HCT116 (cell line): ENCODE data around the gene GRIN2A. TPM values are rescaled to one million over a fixed set of nuclear protein-coding genes. Genes with fewer than 3 reads are reported as not detected.

ENCODE experiments used
- ATAC-seq: fragments of 200-7000 bp; cut with Tn5 transposase; 2 replicates; pipeline ENCODE4 v1.9.1; 2020; ENCODE audit warnings: mild to moderate bottlenecking, moderate library complexity
- BruUV-seq: library from RNA; stranded (reverse); fragments of 400-500 nt; replicated peaks from 2 replicates; lab custom pipeline; 2021; lab: Mats Ljungman, UMichigan
- CTCF ChIA-PET: fragments of 300-600 bp; sonication (Branson Sonifier 250); formaldehyde crosslinking; loops from one replicate; lab custom pipeline; 2021; ENCODE audit warnings: antibody characterized with exemption; lab: Charles Lee
- POLR2A ChIA-PET: fragments of 300-600, 350-600 bp; sonication (Branson Sonifier 250); formaldehyde crosslinking; loops from one replicate; lab custom pipeline; 2021; ENCODE audit warnings: antibody characterized with exemption; lab: Charles Lee
- RAD21 ChIA-PET, 2 experiments: fragments of 300-600 bp; sonication (Branson Sonifier 250); formaldehyde crosslinking; loops; one replicate each; lab custom pipeline; 2023; ENCODE audit warnings: low total read pairs in 2 of 2; ENCODE audit not compliant: uncharacterized antibody in 2 of 2, unreplicated experiment in 2 of 2, low non-redundant PET in 1 of 2; lab: Charles Lee
- DNase-seq: peaks from one replicate; pipeline ENCODE4 v3.0.0-alpha.2; 2010; ENCODE audit warnings: low read depth, low spot score
- H2AFZ ChIP-seq: fragments of 200-600 bp; shearing (Covaris generic), sonication (generic); 2 replicates; pipeline ENCODE4 v1.6.1; 2017; ENCODE audit warnings: low read depth, mixed run types, mixed read lengths, antibody characterized with exemption, low read length; ENCODE audit not compliant: poor library complexity, severe bottlenecking
- H3K27ac ChIP-seq: 2 replicates; pipeline ENCODE4 v1.5.1; 2012; ENCODE audit warnings: low read depth, low read length
- H3K27me3 ChIP-seq: fragments of 200-600 bp; sonication (generic); 2 replicates; pipeline ENCODE4 v1.6.1; 2016; ENCODE audit warnings: mixed run types, low read length, mixed read lengths; ENCODE audit not compliant: insufficient read depth
- H3K36me3 ChIP-seq, 2 experiments: fragments of 200-500 bp in 1 of 2; fragments of 200-600 bp in 1 of 2; sonication (Bioruptor generic) in 1 of 2; sonication (generic) in 1 of 2; 2 replicates each; pipeline versions ENCODE4 v1.5.1 to v1.6.1; 2014 to 2016; ENCODE audit warnings: low read length in 2 of 2, inconsistent platforms in 1 of 2, mixed read lengths in 1 of 2, mixed run types in 1 of 2; ENCODE audit not compliant: insufficient read depth in 2 of 2, control insufficient read depth in 1 of 2
- H3K4me1 ChIP-seq, 2 experiments: fragments of 200-600 bp in 1 of 2; sonication (generic) in 1 of 2; 2 replicates each; pipeline versions ENCODE4 v1.5.1 to v1.6.1; 2012 to 2017; ENCODE audit warnings: low read length in 2 of 2, inconsistent platforms in 1 of 2, mild to moderate bottlenecking in 1 of 2, mixed read lengths in 1 of 2, mixed run types in 1 of 2, moderate library complexity in 1 of 2; ENCODE audit not compliant: insufficient read depth in 2 of 2, control insufficient read depth in 1 of 2
- H3K4me2 ChIP-seq: fragments of 200-600 bp; sonication (generic); 2 replicates; pipeline ENCODE4 v1.6.1; 2017; ENCODE audit warnings: mixed run types, low read length, mixed read lengths
- H3K4me3 ChIP-seq, 2 experiments: fragments of 200-600 bp in 1 of 2; sonication (generic) in 1 of 2; replicated peaks in 1 of 2; 2 replicates each; pipeline ENCODE4 v1.5.1; 2011 to 2016; ENCODE audit warnings: low read length in 2 of 2, control low read depth in 1 of 2, low read depth in 1 of 2, mild to moderate bottlenecking in 1 of 2, mixed read lengths in 1 of 2, mixed run types in 1 of 2
- H3K79me2 ChIP-seq: fragments of 200-600 bp; sonication (generic); 2 replicates; pipeline ENCODE4 v1.6.1; 2017; ENCODE audit warnings: mild to moderate bottlenecking, mixed run types, low read length, moderate library complexity, mixed read lengths; ENCODE audit not compliant: insufficient read depth
- H3K9ac ChIP-seq: fragments of 200-600 bp; sonication (generic); 2 replicates; pipeline ENCODE4 v1.6.1; 2016; ENCODE audit warnings: low read length, mixed read lengths
- H3K9me2 ChIP-seq: fragments of 200-600 bp; sonication (generic), shearing (Covaris generic); 2 replicates; pipeline ENCODE4 v1.6.1; 2017; ENCODE audit warnings: mixed run types, mild to moderate bottlenecking, moderate library complexity; ENCODE audit not compliant: insufficient read depth
- H3K9me3 ChIP-seq, 2 experiments: fragments of 200-500 bp in 1 of 2; fragments of 200-600 bp in 1 of 2; sonication (Bioruptor generic) in 1 of 2; sonication (generic) in 1 of 2; 2 replicates each; pipeline ENCODE4 v1.6.1; 2014 to 2017; ENCODE audit warnings: low read length in 2 of 2, mixed read lengths in 2 of 2, inconsistent platforms in 1 of 2, low read depth in 1 of 2, mild to moderate bottlenecking in 1 of 2, mixed run types in 1 of 2, moderate library complexity in 1 of 2; ENCODE audit not compliant: control insufficient read depth in 1 of 2, insufficient read depth in 1 of 2
- H4K20me1 ChIP-seq: fragments of 200-600 bp; sonication (generic), shearing (Covaris generic); 2 replicates; pipeline ENCODE4 v1.6.1; 2017; ENCODE audit warnings: mixed run types, mild to moderate bottlenecking, moderate library complexity; ENCODE audit not compliant: insufficient read depth
- YY1 ChIP-seq: IDR thresholded peaks from 2 replicates; pipeline ENCODE4 v1.6.1; 2011; ENCODE audit warnings: low read length, low read depth, moderate library complexity, mild to moderate bottlenecking; ENCODE audit not compliant: insufficient replicate concordance; ENCODE audit errors: extremely low read depth
- intact Hi-C: fragments of 100-400 bp; cut with micrococcal nuclease; formaldehyde crosslinking; loops from 2 replicates; pipeline ENCODE4 v1.10.0; 2022
- total RNA-seq: library from RNA; stranded (reverse); gene quantifications from one replicate; pipeline ENCODE4 v1.2.1, GENCODE V29; 2021; ENCODE audit not compliant: unreplicated experiment
- TF ChIP-seq, protein P1 (sequence below): IDR thresholded peaks from 2 replicates; pipeline ENCODE4 v1.6.1; 2012; ENCODE audit warnings: low read depth

The GRIN2A gene
- total RNA-seq, 1 experiment from 2014 or later: 0.02 TPM

DNA sequence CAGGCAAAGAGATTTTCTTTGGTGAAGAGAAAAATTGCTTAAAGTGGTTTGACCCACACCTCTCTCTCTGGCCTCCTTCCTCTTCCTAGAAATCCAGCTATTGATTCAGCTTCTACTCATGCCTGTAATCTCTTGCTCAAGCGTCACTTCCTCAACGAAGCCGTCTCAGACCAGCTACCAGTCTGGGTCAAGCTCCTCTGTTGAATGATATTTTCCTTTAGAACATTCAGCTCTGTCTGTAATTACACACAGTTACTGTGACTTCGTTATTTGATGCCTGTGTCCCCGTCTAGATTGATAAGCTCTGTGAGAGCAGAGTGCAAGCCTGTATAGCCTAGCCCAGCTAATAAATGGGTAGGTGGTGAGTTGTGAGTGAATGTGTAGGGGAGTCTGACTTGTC, 168.5 kb downstream of the GRIN2A start:
- no peak overlapping the region for H3K9ac ChIP-seq
- H3K4me3 ChIP-seq: no peak overlapping the region
- no peak overlapping the region for H3K27ac ChIP-seq
- H3K9me3 ChIP-seq: no peaks in the 10 kb centered on the region
- no peak overlapping the region for H3K4me2 ChIP-seq
- no peak for TF ChIP-seq YY1
- ChIA-PET RAD21 (no interaction called here), POLR2A (no interaction called here), CTCF (no interaction called here)
- no peaks in the 10 kb centered on the region for H4K20me1 ChIP-seq
- H3K79me2 ChIP-seq: no peaks in the 10 kb centered on the region
- no peak overlapping the region for H2AFZ ChIP-seq
- H3K4me1 ChIP-seq: no peaks in the 10 kb centered on the region
- H3K9me2 ChIP-seq: no peaks in the 10 kb centered on the region
- no peaks in the 10 kb centered on the region for H3K36me3 ChIP-seq
- H3K27me3 ChIP-seq: peaks cover 42% of the 10 kb centered on the region
- BruUV-seq: no TSS peak
- intact Hi-C loops: no loop called here
- no peak for DNase-seq
- no peak for ATAC-seq

DNA sequence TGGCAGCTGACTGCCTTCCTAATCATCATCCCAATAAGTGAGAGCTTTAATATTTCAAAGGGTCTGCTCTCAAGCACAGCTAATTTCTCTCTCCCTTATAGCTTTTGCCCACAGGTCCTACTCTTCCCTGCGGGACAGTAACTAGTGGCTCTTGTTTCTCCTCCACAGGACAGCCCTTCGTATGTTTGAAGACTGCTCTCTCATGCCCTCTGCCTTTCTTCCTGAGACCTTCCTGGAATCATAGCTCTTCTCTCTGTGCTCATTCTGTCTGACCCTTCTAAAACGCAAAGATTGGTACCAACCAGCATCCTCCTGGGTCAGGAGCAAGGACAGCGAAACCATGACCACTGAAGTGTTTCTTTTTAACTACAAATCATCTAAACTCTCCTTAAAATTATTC, 168.9 kb downstream of the GRIN2A start:
- CTCF ChIA-PET: no interaction called here
- RAD21 ChIA-PET: no interaction called here
- Histone ChIP-seq H3K27ac (no peak overlapping the region), H3K36me3 (no peaks in the 10 kb centered on the region), H3K9ac (no peak overlapping the region), H3K27me3 (peaks cover 38% of the 10 kb centered on the region), H3K9me3 (no peaks in the 10 kb centered on the region), H3K4me3 (no peak overlapping the region), H3K9me2 (no peaks in the 10 kb centered on the region), H3K4me2 (no peak overlapping the region), H3K79me2 (no peaks in the 10 kb centered on the region), H3K4me1 (no peaks in the 10 kb centered on the region), H2AFZ (no peak overlapping the region), H4K20me1 (no peaks in the 10 kb centered on the region)
- TF ChIP-seq, protein P1, sequence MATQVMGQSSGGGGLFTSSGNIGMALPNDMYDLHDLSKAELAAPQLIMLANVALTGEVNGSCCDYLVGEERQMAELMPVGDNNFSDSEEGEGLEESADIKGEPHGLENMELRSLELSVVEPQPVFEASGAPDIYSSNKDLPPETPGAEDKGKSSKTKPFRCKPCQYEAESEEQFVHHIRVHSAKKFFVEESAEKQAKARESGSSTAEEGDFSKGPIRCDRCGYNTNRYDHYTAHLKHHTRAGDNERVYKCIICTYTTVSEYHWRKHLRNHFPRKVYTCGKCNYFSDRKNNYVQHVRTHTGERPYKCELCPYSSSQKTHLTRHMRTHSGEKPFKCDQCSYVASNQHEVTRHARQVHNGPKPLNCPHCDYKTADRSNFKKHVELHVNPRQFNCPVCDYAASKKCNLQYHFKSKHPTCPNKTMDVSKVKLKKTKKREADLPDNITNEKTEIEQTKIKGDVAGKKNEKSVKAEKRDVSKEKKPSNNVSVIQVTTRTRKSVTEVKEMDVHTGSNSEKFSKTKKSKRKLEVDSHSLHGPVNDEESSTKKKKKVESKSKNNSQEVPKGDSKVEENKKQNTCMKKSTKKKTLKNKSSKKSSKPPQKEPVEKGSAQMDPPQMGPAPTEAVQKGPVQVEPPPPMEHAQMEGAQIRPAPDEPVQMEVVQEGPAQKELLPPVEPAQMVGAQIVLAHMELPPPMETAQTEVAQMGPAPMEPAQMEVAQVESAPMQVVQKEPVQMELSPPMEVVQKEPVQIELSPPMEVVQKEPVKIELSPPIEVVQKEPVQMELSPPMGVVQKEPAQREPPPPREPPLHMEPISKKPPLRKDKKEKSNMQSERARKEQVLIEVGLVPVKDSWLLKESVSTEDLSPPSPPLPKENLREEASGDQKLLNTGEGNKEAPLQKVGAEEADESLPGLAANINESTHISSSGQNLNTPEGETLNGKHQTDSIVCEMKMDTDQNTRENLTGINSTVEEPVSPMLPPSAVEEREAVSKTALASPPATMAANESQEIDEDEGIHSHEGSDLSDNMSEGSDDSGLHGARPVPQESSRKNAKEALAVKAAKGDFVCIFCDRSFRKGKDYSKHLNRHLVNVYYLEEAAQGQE: no peak
- DNase-seq (no peak), ATAC-seq (no peak)
- intact Hi-C loops: no loop called here
- no TSS peak for BruUV-seq
- POLR2A ChIA-PET: no interaction called here
